IMR-90 (cell line): ENCODE measurements around the gene RAC2. TPM values are rescaled to one million over a fixed set of nuclear protein-coding genes. Genes with fewer than 3 reads are reported as not detected.

Experiments
- ATAC-seq: fragments of 200-7000 bp; cut with Tn5 transposase; 2 replicates; pipeline ENCODE4 v1.9.1; 2020; ENCODE audit warnings: low read depth, mild to moderate bottlenecking, moderate library complexity
- BruUV-seq: library from RNA; stranded (reverse); fragments of 400-500 nt; replicated peaks from 2 replicates; lab custom pipeline; 2021; lab: Mats Ljungman, UMichigan
- CTCF ChIA-PET: fragments of 300-600 bp; formaldehyde crosslinking; extraction: SDS; loops from one replicate; lab custom pipeline; 2021; ENCODE audit warnings: antibody characterized with exemption; lab: Yijun Ruan, JAX
- POLR2A ChIA-PET: fragments of 300-600 bp; sonication (Branson Sonifier 250); formaldehyde crosslinking; loops from one replicate; lab custom pipeline; 2022; ENCODE audit warnings: antibody characterized with exemption; ENCODE audit not compliant: unreplicated experiment; lab: Charles Lee
- DNase-seq: peaks from one replicate; pipeline ENCODE4 v3.0.0; 2013
- H2AFZ ChIP-seq: replicated peaks from 2 replicates; pipeline ENCODE3; 2013; ENCODE audit warnings: low read length, mild to moderate bottlenecking; ENCODE audit not compliant: poor library complexity
- H2AK5ac ChIP-seq: 2 replicates; pipeline ENCODE4 v1.6.1; 2013; ENCODE audit warnings: low read depth, low read length, inconsistent platforms
- H2AK9ac ChIP-seq: replicated peaks from 2 replicates; pipeline ENCODE3; 2013; ENCODE audit warnings: mild to moderate bottlenecking, low read depth, low read length, moderate library complexity; ENCODE audit not compliant: poor library complexity
- H2BK120ac ChIP-seq: 2 replicates; pipeline ENCODE4 v1.6.1; 2013; ENCODE audit warnings: low read depth, low read length, inconsistent platforms
- H2BK15ac ChIP-seq: 3 replicates; pipeline ENCODE4 v1.6.1; 2013; ENCODE audit warnings: low read depth, low read length, inconsistent platforms
- H2BK20ac ChIP-seq: 2 replicates; pipeline ENCODE4 v1.6.1; 2013; ENCODE audit warnings: low read depth, mild to moderate bottlenecking, inconsistent platforms, low read length, moderate library complexity
- H2BK5ac ChIP-seq: 2 replicates; pipeline ENCODE4 v1.6.1; 2013; ENCODE audit warnings: mild to moderate bottlenecking, low read depth, low read length, inconsistent platforms; ENCODE audit not compliant: poor library complexity, severe bottlenecking
- H3K14ac ChIP-seq: replicated peaks from 2 replicates; pipeline ENCODE4 v1.6.1; 2013; ENCODE audit warnings: low read depth, low read length, inconsistent platforms
- H3K18ac ChIP-seq: 2 replicates; pipeline ENCODE4 v1.6.1; 2013; ENCODE audit warnings: low read depth, low read length, control low read depth
- H3K23ac ChIP-seq: 2 replicates; pipeline ENCODE4 v1.6.1; 2013; ENCODE audit warnings: low read depth, low read length, inconsistent platforms
- H3K27ac ChIP-seq: 2 replicates; pipeline ENCODE4 v1.5.1; 2013; ENCODE audit warnings: mild to moderate bottlenecking, control low read depth, low read length; ENCODE audit not compliant: insufficient read depth
- H3K27me3 ChIP-seq: 2 replicates; pipeline ENCODE4 v1.6.1; 2013; ENCODE audit warnings: low read length; ENCODE audit not compliant: control insufficient read depth, insufficient read depth
- H3K36me3 ChIP-seq: 2 replicates; pipeline ENCODE4 v1.6.1; 2013; ENCODE audit warnings: low read length, mixed read lengths; ENCODE audit not compliant: control insufficient read depth, insufficient read depth
- H3K4ac ChIP-seq: 2 replicates; pipeline ENCODE4 v1.6.1; 2013; ENCODE audit warnings: low read depth, low read length, inconsistent platforms
- H3K4me1 ChIP-seq: 2 replicates; pipeline ENCODE4 v1.6.1; 2013; ENCODE audit warnings: low read length, mixed read lengths; ENCODE audit not compliant: control insufficient read depth, insufficient read depth
- H3K4me2 ChIP-seq: 2 replicates; pipeline ENCODE4 v1.6.1; 2013; ENCODE audit warnings: low read depth, mild to moderate bottlenecking, control low read depth, low read length, moderate library complexity
- H3K4me3 ChIP-seq: 2 replicates; pipeline ENCODE4 v1.5.1; 2013; ENCODE audit warnings: low read depth, mild to moderate bottlenecking, control low read depth, low read length, moderate library complexity; ENCODE audit not compliant: insufficient read depth
- H3K56ac ChIP-seq: 2 replicates; pipeline ENCODE4 v1.6.1; 2013; ENCODE audit warnings: low read length, inconsistent platforms; ENCODE audit not compliant: insufficient read depth; ENCODE audit errors: extremely low read depth
- H3K79me1 ChIP-seq, 2 experiments: 2 replicates each; pipeline ENCODE4 v1.6.1; 2013; ENCODE audit warnings: low read length in 2 of 2, inconsistent platforms in 1 of 2, low read depth in 1 of 2
- H3K9ac ChIP-seq: 2 replicates; pipeline ENCODE4 v1.6.1; 2013; ENCODE audit warnings: low read depth, low read length, control low read depth
- H3K9me1 ChIP-seq: 2 replicates; pipeline ENCODE4 v1.6.1; 2013; ENCODE audit warnings: low read length, inconsistent platforms; ENCODE audit not compliant: insufficient read depth
- H3K9me3 ChIP-seq: 2 replicates; pipeline ENCODE4 v1.6.1; 2013; ENCODE audit warnings: low read length; ENCODE audit not compliant: control insufficient read depth, insufficient read depth
- H4K20me1 ChIP-seq: 2 replicates; pipeline ENCODE4 v1.6.1; 2013; ENCODE audit warnings: low read length, inconsistent platforms; ENCODE audit not compliant: insufficient read depth
- H4K5ac ChIP-seq: 2 replicates; pipeline ENCODE4 v1.6.1; 2013; ENCODE audit warnings: mild to moderate bottlenecking, low read depth, low read length, control low read depth
- H4K8ac ChIP-seq, 2 experiments: 2 replicates each; pipeline ENCODE4 v1.6.1; 2013; ENCODE audit warnings: low read depth in 2 of 2, low read length in 2 of 2, control low read depth in 1 of 2, inconsistent platforms in 1 of 2
- H4K91ac ChIP-seq: 2 replicates; pipeline ENCODE4 v1.6.1; 2013; ENCODE audit warnings: low read depth, low read length, inconsistent platforms; ENCODE audit not compliant: insufficient read depth
- BHLHE40 ChIP-seq: fragments of 150-350 bp; IDR thresholded peaks from 2 replicates; pipeline ENCODE4 v1.6.1; 2016; ENCODE audit warnings: mild to moderate bottlenecking, low read depth, low read length
- CEBPB ChIP-seq: IDR thresholded peaks from 2 replicates; pipeline ENCODE4 v1.6.1; 2012; ENCODE audit warnings: low read depth, low read length, improper control_type of control experiment
- CHD1 ChIP-seq: IDR thresholded peaks from 2 replicates; pipeline ENCODE4 v1.6.1; 2012; ENCODE audit warnings: low read depth, low read length, improper control_type of control experiment
- CTCF ChIP-seq: conservative IDR thresholded peaks from 2 replicates; pipeline ENCODE4 v1.5.1; 2012; ENCODE audit warnings: mild to moderate bottlenecking, low read depth, low read length, improper control_type of control experiment
- FOS ChIP-seq: fragments of 150-350 bp; IDR thresholded peaks from 2 replicates; pipeline ENCODE4 v1.6.1; 2016; ENCODE audit warnings: low read depth, low read length
- MAFK ChIP-seq: IDR thresholded peaks from 2 replicates; pipeline ENCODE4 v1.6.1; 2012; ENCODE audit warnings: low read depth, low read length, improper control_type of control experiment
- MAZ ChIP-seq: IDR thresholded peaks from 2 replicates; pipeline ENCODE4 v1.6.1; 2012; ENCODE audit warnings: low read depth, mild to moderate bottlenecking, low read length, improper control_type of control experiment, moderate library complexity, borderline replicate concordance
- MXI1 ChIP-seq: IDR thresholded peaks from 2 replicates; pipeline ENCODE4 v1.6.1; 2012; ENCODE audit warnings: low read depth, mild to moderate bottlenecking, low read length, moderate library complexity, borderline replicate concordance
- NFE2L2 ChIP-seq: fragments of 150-350 bp; IDR thresholded peaks from 2 replicates; pipeline ENCODE4 v1.6.1; 2016; ENCODE audit warnings: low read depth, mild to moderate bottlenecking, low read length
- POLR2A ChIP-seq: IDR thresholded peaks from 2 replicates; pipeline ENCODE4 v1.6.1; 2012; ENCODE audit warnings: mild to moderate bottlenecking, low read depth, low read length
- RAD21 ChIP-seq: IDR thresholded peaks from 2 replicates; pipeline ENCODE4 v1.6.1; 2012; ENCODE audit warnings: low read length, improper control_type of control experiment
- RCOR1 ChIP-seq: IDR thresholded peaks from 2 replicates; pipeline ENCODE4 v1.6.1; 2012; ENCODE audit warnings: mild to moderate bottlenecking, low read length, improper control_type of control experiment; ENCODE audit not compliant: insufficient replicate concordance
- RFX5 ChIP-seq: IDR thresholded peaks from 2 replicates; pipeline ENCODE4 v1.8.0; 2012; ENCODE audit warnings: low read depth, mild to moderate bottlenecking, low read length, moderate library complexity
- SMC3 ChIP-seq: fragments of 150-350 bp; IDR thresholded peaks from 2 replicates; pipeline ENCODE4 v1.6.1; 2016; ENCODE audit warnings: low read depth, mild to moderate bottlenecking, antibody characterized with exemption, low read length, moderate library complexity
- USF2 ChIP-seq: fragments of 150-350 bp; IDR thresholded peaks from 2 replicates; pipeline ENCODE4 v1.6.1; 2017; ENCODE audit warnings: mild to moderate bottlenecking, antibody characterized with exemption, low read length, low read depth
- WGBS, 2 experiments: methylation state at CpG; one replicate each; pipeline versions ENCODE4 v1.1.5 to v1.1.7; 2013; ENCODE audit warnings: missing lambda C conversion rate in 2 of 2; ENCODE audit not compliant: insufficient read length in 1 of 2; ENCODE audit errors: extremely low coverage in 2 of 2; 5-methylcytosine and 5-hydroxymethylcytosine counted together
- dilution Hi-C: fragments of 300-500 bp; cut with HindIII; formaldehyde crosslinking; loops from one replicate; pipeline ENCODE4 v1.14.3; 2018; ENCODE audit warnings: low sequenced_read_pairs; ENCODE audit not compliant: unreplicated experiment
- in situ Hi-C: fragments of 300-500 bp; cut with MboI; formaldehyde crosslinking; loops from 3 replicates; pipeline ENCODE4 v1.14.3; 2019; ENCODE audit warnings: low sequenced_read_pairs, inconsistent platforms, mixed read lengths
- intact Hi-C: fragments of 100-400 bp; cut with micrococcal nuclease; formaldehyde crosslinking; loops from 2 replicates; pipeline ENCODE4 v1.10.0; 2022
- polyA plus RNA-seq, 3 experiments: library from polyadenylated mRNA; depleted of rRNA; stranded (reverse); fragments of >200 nt; gene quantifications; 2 replicates each; pipeline ENCODE4 v1.2.3, GENCODE V29; 2012; ENCODE audit warnings: low replicate concordance in 1 of 3
- total RNA-seq: library from RNA; depleted of rRNA; stranded (reverse); fragments of >200 nt; gene quantifications from 2 replicates; pipeline ENCODE4 v1.2.3, GENCODE V29; 2012

RAC2 gene
- total and polyA plus RNA-seq, 2 of the 4 experiments (the other 2 are of a cell fraction): 10.0 to 72.3 TPM

- Histone ChIP-seq H3K79me1 (peaks cover 0 to 7% of the 10 kb centered on the region in 2 experiments; a peak in 1 of 4 replicates), H3K36me3 (no peaks in the 10 kb centered on the region), H4K91ac (no peak overlapping the region), H2BK5ac (no peak overlapping the region), H2BK15ac (no peak overlapping the region), H3K9ac (no peak overlapping the region), H3K9me3 (no peaks in the 10 kb centered on the region), H4K20me1 (peaks cover 7% of the 10 kb centered on the region), H3K27me3 (no peaks in the 10 kb centered on the region; the same call in 1 of the 2 replicates), H2BK20ac (no peak overlapping the region), H3K4me3 (no peak overlapping the region), H4K8ac (no peak overlapping the region), H3K27ac (no peak overlapping the region), H2BK120ac (no peak overlapping the region), H3K9me1 (peaks cover 15% of the 10 kb centered on the region), H3K56ac (no peak overlapping the region), H3K4me2 (no peak overlapping the region), H2AFZ (peak overlapping the region; percentile 49), H4K5ac (no peak overlapping the region), H3K14ac (no peak overlapping the region), H3K4me1 (peaks cover 23% of the 10 kb centered on the region), H2AK5ac (no peak overlapping the region), H3K4ac (no peak overlapping the region; the same call in 1 of the 2 replicates), H3K18ac (no peak overlapping the region), H2AK9ac (peak overlapping the region; percentile 28), H3K23ac (no peak overlapping the region)
- intact Hi-C loops (no loop called here), in situ Hi-C loops (no loop called here), dilution Hi-C loops (no loop called here)
- BruUV-seq: no TSS peak
- no peak for ATAC-seq
- no peak for DNase-seq
- POLR2A ChIA-PET: no interaction called here
- CTCF ChIA-PET: no interaction called here
- 83% methylated on average over 4 of the region's 15 CpGs; no CpG with 5 or more reads in 1 of the 2 experiments for WGBS, 2 experiments
- no peak for TF ChIP-seq MAFK
- no peak for TF ChIP-seq BHLHE40
- no peak for TF ChIP-seq CTCF
- TF ChIP-seq MXI1: no peak
- no peak for TF ChIP-seq RCOR1
- no peak for TF ChIP-seq FOS
- no peak for TF ChIP-seq CEBPB
- no peak for TF ChIP-seq MAZ
- no peak for TF ChIP-seq POLR2A
- TF ChIP-seq RAD21: no peak
- no peak for TF ChIP-seq USF2
- TF ChIP-seq SMC3: no peak
- TF ChIP-seq RFX5: no peak
- TF ChIP-seq NFE2L2: no peak
- TF ChIP-seq CHD1: no peak
Observed at GRCh38 chr22:37232140-37232998, 11.7 kb downstream of the RAC2 start.
